GM23338 (cell line): ENCODE data around the gene MAP4K4. TPM values are rescaled to one million over a fixed set of nuclear protein-coding genes. Genes with fewer than 3 reads are reported as not detected.
A peak's percentile ranks its signal among the peaks of the same experiment; 100 is the strongest.

Experiments
- ATAC-seq: fragments of 200-7000 bp; cut with Tn5 transposase; 3 replicates; pipeline ENCODE4 v1.9.1; 2020
- DNase-seq: peaks from one replicate; pipeline ENCODE4 v3.0.0-alpha.2; 2015; ENCODE audit warnings: low spot score
- H2AFZ ChIP-seq: fragments of 200-600 bp; sonication (generic); 2 replicates; pipeline ENCODE4 v1.8.0; 2016; ENCODE audit warnings: antibody characterized with exemption, mild to moderate bottlenecking, moderate library complexity
- H3F3A ChIP-seq: fragments of 200-600 bp; sonication (generic); replicated peaks from 2 replicates; pipeline ENCODE4 v1.8.0; 2017; ENCODE audit warnings: antibody characterized with exemption, mixed run types, low read depth
- H3K27ac ChIP-seq: fragments of 200-600 bp; sonication (generic); 2 replicates; pipeline ENCODE4 v1.6.1; 2016; ENCODE audit warnings: low read depth
- H3K27me3 ChIP-seq: fragments of 200-600 bp; sonication (generic); 2 replicates; pipeline ENCODE4 v1.8.0; 2016; ENCODE audit warnings: mild to moderate bottlenecking, mixed run types, moderate library complexity; ENCODE audit not compliant: insufficient read depth
- H3K36me3 ChIP-seq: fragments of 200-600 bp; sonication (generic); 2 replicates; pipeline ENCODE4 v1.8.0; 2016; ENCODE audit warnings: mild to moderate bottlenecking; ENCODE audit not compliant: insufficient read depth
- H3K4me1 ChIP-seq: fragments of 200-600 bp; sonication (generic); 2 replicates; pipeline ENCODE4 v1.8.0; 2016; ENCODE audit warnings: mild to moderate bottlenecking, moderate library complexity; ENCODE audit not compliant: insufficient read depth
- H3K4me2 ChIP-seq: fragments of 200-600 bp; sonication (generic); 2 replicates; pipeline ENCODE4 v1.7.1; 2017; ENCODE audit warnings: mixed run types
- H3K4me3 ChIP-seq: fragments of 200-600 bp; sonication (generic); 2 replicates; pipeline ENCODE4 v1.6.1; 2016; ENCODE audit warnings: mixed run types
- H3K79me2 ChIP-seq: fragments of 200-600 bp; sonication (generic); replicated peaks from 2 replicates; pipeline ENCODE4 v1.8.0; 2017; ENCODE audit warnings: mild to moderate bottlenecking; ENCODE audit not compliant: insufficient read depth
- H3K9me2 ChIP-seq: fragments of 200-600 bp; sonication (generic); 2 replicates; pipeline ENCODE4 v1.8.0; 2017; ENCODE audit not compliant: insufficient read depth
- H4K20me1 ChIP-seq: fragments of 200-600 bp; sonication (generic); replicated peaks from 2 replicates; pipeline ENCODE4 v1.8.0; 2017; ENCODE audit warnings: mild to moderate bottlenecking; ENCODE audit not compliant: insufficient read depth
- H3K27ac Mint-ChIP-seq: 2 replicates; pipeline ENCODE4 v1.8.0; 2020; ENCODE audit warnings: inconsistent platforms, mild to moderate bottlenecking, moderate library complexity, mixed read lengths
- H3K27me3 Mint-ChIP-seq: 3 replicates; pipeline ENCODE4 v1.8.0; 2022; ENCODE audit warnings: low read depth, mild to moderate bottlenecking, moderate library complexity, mixed read lengths, inconsistent platforms; ENCODE audit not compliant: insufficient read depth, poor library complexity
- H3K36me3 Mint-ChIP-seq: 3 replicates; pipeline ENCODE4 v1.8.0; 2021; ENCODE audit warnings: low read depth, mild to moderate bottlenecking, inconsistent platforms, moderate library complexity, mixed read lengths
- H3K4me1 Mint-ChIP-seq: 3 replicates; pipeline ENCODE4 v1.8.0; 2020; ENCODE audit warnings: mild to moderate bottlenecking, inconsistent platforms, mixed read lengths
- H3K4me3 Mint-ChIP-seq: 3 replicates; pipeline ENCODE4 v1.8.0; 2021; ENCODE audit warnings: moderate library complexity, mild to moderate bottlenecking, inconsistent platforms, mixed read lengths
- H3K9me3 Mint-ChIP-seq: 3 replicates; pipeline ENCODE4 v1.8.0; 2020; ENCODE audit warnings: moderate library complexity, mild to moderate bottlenecking, inconsistent platforms, mixed read lengths
- CREB1 ChIP-seq: fragments of 250-450 bp; sonication (Bioruptor Pico); IDR thresholded peaks from 2 replicates; pipeline ENCODE4 v1.5.0; 2020; ENCODE audit warnings: low read depth, mild to moderate bottlenecking, moderate library complexity
- CTCF ChIP-seq, 2 experiments: fragments of 200-600 bp in 1 of 2; sonication (generic) in 1 of 2; conservative IDR thresholded peaks; 2 replicates each; pipeline versions ENCODE4 v1.5.1 to v1.6.1; 2016 to 2017; ENCODE audit warnings: antibody characterized with exemption in 2 of 2, low read depth in 2 of 2, mild to moderate bottlenecking in 2 of 2, moderate library complexity in 1 of 2
- EZH2 ChIP-seq: fragments of 200-600 bp; sonication (generic); IDR thresholded peaks from one replicate; pipeline ENCODE4 v1.8.0; 2017; ENCODE audit warnings: antibody characterized with exemption, mild to moderate bottlenecking, low read depth; ENCODE audit not compliant: unreplicated experiment
- EZH2phosphoT487 ChIP-seq: fragments of 200-600 bp; sonication (generic); IDR thresholded peaks from one replicate; pipeline ENCODE4 v1.8.1; 2018; ENCODE audit warnings: antibody characterized with exemption; ENCODE audit not compliant: unreplicated experiment
- JUNB ChIP-seq: IDR thresholded peaks from one replicate; pipeline ENCODE4 v1.6.1; 2016; ENCODE audit warnings: antibody characterized with exemption; ENCODE audit not compliant: unreplicated experiment
- NANOG ChIP-seq: IDR thresholded peaks from 2 replicates; pipeline ENCODE4 v1.6.1; 2016; ENCODE audit warnings: antibody characterized with exemption, borderline replicate concordance
- POLR2AphosphoS5 ChIP-seq: IDR thresholded peaks from 2 replicates; pipeline ENCODE4 v1.6.1; 2016; ENCODE audit warnings: antibody characterized with exemption, low read depth
- REST ChIP-seq: IDR thresholded peaks from one replicate; pipeline ENCODE4 v1.6.1; 2018; ENCODE audit warnings: antibody characterized with exemption; ENCODE audit not compliant: unreplicated experiment
- ZNF331 ChIP-seq: fragments of 250-450 bp; sonication (Bioruptor Pico); IDR thresholded peaks from 2 replicates; pipeline ENCODE4 v1.5.0; 2020; ENCODE audit warnings: low read depth, mild to moderate bottlenecking, moderate library complexity
- ZNF462 ChIP-seq: fragments of 250-450 bp; sonication (Bioruptor Pico); IDR thresholded peaks from 2 replicates; pipeline ENCODE4 v1.5.0; 2020; ENCODE audit warnings: mild to moderate bottlenecking, moderate library complexity
- polyA plus RNA-seq: library from polyadenylated mRNA; unstranded; fragments of >200 nt; fragmentation: Nextera tagmentation; extraction: Ambion mirVana; gene quantifications from 2 replicates; pipeline ENCODE4 v1.2.1, GENCODE V29; 2016
- total RNA-seq: library from RNA; depleted of rRNA; stranded (reverse); fragments of >200 nt; shearing (Covaris generic); gene quantifications from 2 replicates; pipeline ENCODE4 v1.2.3, GENCODE V29; 2014

Gene MAP4K4
- total and polyA plus RNA-seq, 2 experiments from 2014 or later, result 34.6 to 99.2 TPM

- no peak for TF ChIP-seq JUNB
Measured at GRCh38 chr2:101744832-101745231, 47.3 kb downstream of the MAP4K4 start (continued).

- no peak for ATAC-seq
- Histone ChIP-seq H2AFZ (no peak overlapping the region), H3K4me3 (no peak overlapping the region), H3K27ac (0 out of 2 replicates have a peak overlapping the region, but pooled peaks have one; percentile 6), H3K79me2 (peaks cover 88% of the 10 kb centered on the region), H3K9me2 (no peaks in the 10 kb centered on the region), H3F3A (peaks cover 4% of the 10 kb centered on the region), H4K20me1 (peaks cover 22% of the 10 kb centered on the region; the same call in 1 of the 2 replicates), H3K4me1 (peaks cover 65% of the 10 kb centered on the region), H3K27me3 (no peaks in the 10 kb centered on the region), H3K36me3 (no peaks in the 10 kb centered on the region), H3K4me2 (peak overlapping the region; percentile 24; the same call in 1 of the 2 replicates)
- H3K36me3 Mint-ChIP-seq, result peaks cover 4% of the 10 kb centered on the region
- peaks cover 63% of the 10 kb centered on the region for H3K4me1 Mint-ChIP-seq
- peaks cover 5% of the 10 kb centered on the region for H3K27me3 Mint-ChIP-seq
- H3K9me3 Mint-ChIP-seq, result no peaks in the 10 kb centered on the region
- H3K4me3 Mint-ChIP-seq, result no peak overlapping the region; the same call in 2 of the 3 replicates
- peak overlapping the region; percentile 84 for H3K27ac Mint-ChIP-seq
- no peak for DNase-seq
- TF ChIP-seq CTCF (conservative IDR thresholded peaks at IDR 0.05; ENCODE audit: low read depth in 2 of 2), result no peak
- TF ChIP-seq JUNB, result no peak
- TF ChIP-seq NANOG, result no peak
- no peak for TF ChIP-seq REST
- no peak for TF ChIP-seq EZH2
- TF ChIP-seq ZNF462 (CRISPR knock-in tag), result no peak
- TF ChIP-seq ZNF331 (CRISPR knock-in tag), result no peak
- TF ChIP-seq POLR2AphosphoS5, result no peak
- no peak for TF ChIP-seq EZH2phosphoT487
- no peak for TF ChIP-seq CREB1
Measured at GRCh38 chr2:101745711-101746694, 48.5 kb downstream of the MAP4K4 start.
